PC-9 (cell line): ENCODE data around the gene CDO1. TPM values are rescaled to one million over a fixed set of nuclear protein-coding genes. Genes with fewer than 3 reads are reported as not detected.

ENCODE experiments used
- BruUV-seq: library from RNA; stranded (reverse); fragments of 400-500 nt; replicated peaks from 2 replicates; lab custom pipeline; 2021; lab: Mats Ljungman, UMichigan
- CTCF ChIA-PET: fragments of 300-600 bp; sonication (Branson Sonifier 250); formaldehyde crosslinking; loops from one replicate; lab custom pipeline; 2022; ENCODE audit warnings: antibody characterized with exemption; lab: Charles Lee
- POLR2A ChIA-PET: fragments of 300-600 bp; sonication (Branson Sonifier 250); formaldehyde crosslinking; loops from one replicate; lab custom pipeline; 2022; ENCODE audit warnings: antibody characterized with exemption; ENCODE audit not compliant: unreplicated experiment; lab: Charles Lee
- DNase-seq, 2 experiments: peaks; one replicate each; pipeline versions ENCODE4 v3.0.0 to v3.0.0-alpha.2; 2015 to 2022; ENCODE audit warnings: mixed read lengths in 1 of 2
- H2AFZ ChIP-seq: fragments of 200-600 bp; sonication (generic); 2 replicates; pipeline ENCODE4 v1.8.1; 2017; ENCODE audit warnings: antibody characterized with exemption
- H3F3A ChIP-seq: fragments of 200-600 bp; sonication (generic); 2 replicates; pipeline ENCODE4 v1.8.1; 2017; ENCODE audit warnings: antibody characterized with exemption, mild to moderate bottlenecking, low read depth; ENCODE audit not compliant: insufficient read depth
- H3K27ac ChIP-seq: fragments of 200-600 bp; sonication (generic); 2 replicates; pipeline ENCODE4 v1.6.1; 2016; ENCODE audit warnings: mixed run types
- H3K27me3 ChIP-seq: fragments of 200-600 bp; sonication (generic); 2 replicates; pipeline ENCODE4 v1.6.1; 2016; ENCODE audit warnings: low read depth, mixed run types; ENCODE audit not compliant: insufficient read depth
- H3K36me3 ChIP-seq: fragments of 200-600 bp; sonication (generic); 2 replicates; pipeline ENCODE4 v1.6.1; 2016; ENCODE audit warnings: low read depth, mixed run types
- H3K4me1 ChIP-seq: fragments of 200-600 bp; sonication (generic); replicated peaks from 2 replicates; pipeline ENCODE4 v1.6.1; 2016; ENCODE audit warnings: mixed run types; ENCODE audit not compliant: insufficient read depth
- H3K4me2 ChIP-seq: fragments of 200-600 bp; sonication (generic); 2 replicates; pipeline ENCODE4 v1.6.1; 2017; ENCODE audit warnings: mixed run types
- H3K4me3 ChIP-seq: fragments of 200-600 bp; sonication (generic); 2 replicates; pipeline ENCODE4 v1.6.1; 2016; ENCODE audit warnings: mixed run types
- H3K79me2 ChIP-seq: fragments of 200-600 bp; sonication (generic); 2 replicates; pipeline ENCODE4 v1.6.1; 2017; ENCODE audit warnings: low read depth, mixed run types
- H3K9me2 ChIP-seq: fragments of 200-600 bp; sonication (generic); 2 replicates; pipeline ENCODE4 v1.8.1; 2017; ENCODE audit warnings: mild to moderate bottlenecking; ENCODE audit not compliant: insufficient read depth
- H3K9me3 ChIP-seq: fragments of 200-600 bp; sonication (generic); 2 replicates; pipeline ENCODE4 v1.8.1; 2016; ENCODE audit warnings: low read depth; ENCODE audit not compliant: insufficient read depth
- H4K20me1 ChIP-seq: fragments of 200-600 bp; sonication (generic); 2 replicates; pipeline ENCODE4 v1.8.1; 2017; ENCODE audit not compliant: insufficient read depth
- EZH2 ChIP-seq: fragments of 200-600 bp; sonication (generic); IDR thresholded peaks from 2 replicates; pipeline ENCODE4 v1.8.0; 2017; ENCODE audit warnings: antibody characterized with exemption, low read depth
- intact Hi-C: fragments of 100-400 bp; cut with micrococcal nuclease; formaldehyde crosslinking; loops from one replicate; pipeline ENCODE4 v1.10.0; 2022; ENCODE audit not compliant: unreplicated experiment
- total RNA-seq: library from RNA; stranded (reverse); gene quantifications from 2 replicates; pipeline ENCODE4 v1.2.3, GENCODE V29; 2021
- TF ChIP-seq, protein P1 (sequence below): fragments of 200-600 bp; sonication (generic); conservative IDR thresholded peaks from 2 replicates; pipeline ENCODE4 v1.6.1; 2017; ENCODE audit warnings: mixed run types, antibody characterized with exemption, mild to moderate bottlenecking, moderate library complexity

The CDO1 gene
- total RNA-seq, 1 experiment from 2014 or later = not detected

DNA sequence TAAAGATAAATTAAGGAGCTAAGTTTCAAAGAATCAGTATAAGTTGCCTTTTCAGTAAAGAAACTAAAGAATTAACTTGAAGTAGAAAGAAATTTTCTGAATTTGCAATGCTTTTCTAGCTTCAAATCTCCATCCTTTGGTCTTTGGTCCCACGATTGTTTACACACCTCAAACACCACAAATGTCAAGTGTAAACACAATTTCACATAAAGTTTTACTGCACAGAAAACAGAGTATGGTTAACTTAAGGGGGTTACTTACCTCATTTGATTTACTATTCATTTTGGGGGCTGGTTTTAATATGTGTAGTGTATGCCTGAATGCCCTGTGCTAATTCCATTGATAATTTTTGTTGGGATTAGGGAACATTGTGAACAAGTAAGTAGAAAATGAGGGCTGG lies 4.1 kb downstream of the CDO1 start:
- Histone ChIP-seq H4K20me1 (no peaks in the 10 kb centered on the region), H3K9me2 (no peaks in the 10 kb centered on the region; the same call in 1 of the 2 replicates), H3K27me3 (no peaks in the 10 kb centered on the region), H3K4me2 (no peak overlapping the region), H3K4me1 (0 out of 2 replicates have a peak, but pooled peaks cover under 1% of the 10 kb centered on the region), H3K36me3 (no peaks in the 10 kb centered on the region), H2AFZ (no peak overlapping the region), H3K27ac (no peak overlapping the region), H3K79me2 (no peaks in the 10 kb centered on the region), H3F3A (no peaks in the 10 kb centered on the region), H3K9me3 (no peaks in the 10 kb centered on the region), H3K4me3 (no peak overlapping the region)
- no TSS peak for BruUV-seq
- DNase-seq = no peak
- CTCF ChIA-PET = no interaction called here
- TF ChIP-seq, protein P1, sequence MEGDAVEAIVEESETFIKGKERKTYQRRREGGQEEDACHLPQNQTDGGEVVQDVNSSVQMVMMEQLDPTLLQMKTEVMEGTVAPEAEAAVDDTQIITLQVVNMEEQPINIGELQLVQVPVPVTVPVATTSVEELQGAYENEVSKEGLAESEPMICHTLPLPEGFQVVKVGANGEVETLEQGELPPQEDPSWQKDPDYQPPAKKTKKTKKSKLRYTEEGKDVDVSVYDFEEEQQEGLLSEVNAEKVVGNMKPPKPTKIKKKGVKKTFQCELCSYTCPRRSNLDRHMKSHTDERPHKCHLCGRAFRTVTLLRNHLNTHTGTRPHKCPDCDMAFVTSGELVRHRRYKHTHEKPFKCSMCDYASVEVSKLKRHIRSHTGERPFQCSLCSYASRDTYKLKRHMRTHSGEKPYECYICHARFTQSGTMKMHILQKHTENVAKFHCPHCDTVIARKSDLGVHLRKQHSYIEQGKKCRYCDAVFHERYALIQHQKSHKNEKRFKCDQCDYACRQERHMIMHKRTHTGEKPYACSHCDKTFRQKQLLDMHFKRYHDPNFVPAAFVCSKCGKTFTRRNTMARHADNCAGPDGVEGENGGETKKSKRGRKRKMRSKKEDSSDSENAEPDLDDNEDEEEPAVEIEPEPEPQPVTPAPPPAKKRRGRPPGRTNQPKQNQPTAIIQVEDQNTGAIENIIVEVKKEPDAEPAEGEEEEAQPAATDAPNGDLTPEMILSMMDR = no peak
- TF ChIP-seq EZH2 = no peak
- intact Hi-C loops = no loop called here
- POLR2A ChIA-PET = no interaction called here

DNA sequence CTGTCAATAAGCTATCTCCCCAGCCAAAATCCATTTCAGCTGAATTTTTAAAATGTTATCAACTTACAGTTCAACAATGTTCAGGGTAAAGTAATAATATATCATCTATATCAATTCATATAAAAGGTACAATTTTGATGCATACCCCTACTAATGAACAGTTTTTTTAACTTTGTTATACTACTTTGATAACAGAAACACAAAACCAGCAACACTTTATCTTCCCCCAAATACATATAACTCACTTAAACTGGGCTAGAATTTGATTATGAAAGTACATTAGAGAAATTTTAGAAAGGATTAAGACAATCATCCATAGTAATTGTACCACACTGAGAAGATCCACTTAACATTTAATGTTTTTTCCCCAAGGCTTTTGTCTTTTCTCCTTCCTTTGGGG lies 5.1 kb downstream of the CDO1 start:
- H3K4me3 ChIP-seq = no peak overlapping the region
- H3K27me3 ChIP-seq = no peaks in the 10 kb centered on the region
- POLR2A ChIA-PET = no interaction called here
- no peaks in the 10 kb centered on the region for H4K20me1 ChIP-seq
- H3F3A ChIP-seq = no peaks in the 10 kb centered on the region
- H3K27ac ChIP-seq = no peak overlapping the region
- no peaks in the 10 kb centered on the region for H3K79me2 ChIP-seq
- TF ChIP-seq, protein P1 = no peak
- no peak for TF ChIP-seq EZH2
- BruUV-seq = no TSS peak
- peaks cover 10% of the 10 kb centered on the region for H3K4me1 ChIP-seq
- H2AFZ ChIP-seq = no peak overlapping the region
- intact Hi-C loops = no loop called here
- no peaks in the 10 kb centered on the region for H3K36me3 ChIP-seq
- no peaks in the 10 kb centered on the region for H3K9me3 ChIP-seq
- no peak for DNase-seq
- H3K9me2 ChIP-seq = no peaks in the 10 kb centered on the region; the same call in 1 of the 2 replicates
- no peak overlapping the region for H3K4me2 ChIP-seq
- CTCF ChIA-PET = no interaction called here

DNA sequence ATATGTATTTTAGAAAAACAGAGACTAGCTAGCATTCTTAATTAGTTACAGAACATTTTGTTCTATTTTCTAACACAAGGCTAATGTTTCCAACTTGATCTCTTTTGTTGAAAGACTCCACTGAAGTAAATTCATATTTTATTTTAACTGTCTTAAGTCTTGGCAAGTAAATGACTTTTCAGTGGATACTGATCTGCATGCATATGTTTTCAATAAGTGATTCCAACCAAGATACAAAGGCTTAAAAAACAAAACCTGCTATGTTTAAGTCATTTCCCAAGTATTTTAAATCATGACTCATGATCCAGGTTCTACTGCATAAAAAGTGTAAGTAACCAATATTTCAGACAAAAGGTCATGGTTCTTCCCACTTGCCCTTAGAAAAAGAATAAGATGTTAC lies 5.7 kb downstream of the CDO1 start:
- H2AFZ ChIP-seq = no peak overlapping the region
- H4K20me1 ChIP-seq = no peaks in the 10 kb centered on the region
- BruUV-seq = no TSS peak
- H3K4me2 ChIP-seq = no peak overlapping the region
- H3K27me3 ChIP-seq = no peaks in the 10 kb centered on the region
- TF ChIP-seq EZH2 = no peak
- TF ChIP-seq, protein P1 = no peak
- H3K79me2 ChIP-seq = no peaks in the 10 kb centered on the region
- H3K4me1 ChIP-seq = peaks cover 10% of the 10 kb centered on the region
- H3F3A ChIP-seq = no peaks in the 10 kb centered on the region
- no peaks in the 10 kb centered on the region; the same call in 1 of the 2 replicates for H3K9me2 ChIP-seq
- no peaks in the 10 kb centered on the region for H3K36me3 ChIP-seq
- ChIA-PET CTCF (no interaction called here), POLR2A (interaction anchor here (0.6 kb wide), 1 partner anchor 266 kb away, joined by 3 read pairs; the partner anchor contains the start of gene FEM1C)
- H3K9me3 ChIP-seq = no peaks in the 10 kb centered on the region
- no peak overlapping the region for H3K27ac ChIP-seq
- intact Hi-C loops = no loop called here
- H3K4me3 ChIP-seq = no peak overlapping the region
- no peak for DNase-seq
